COLO668 (cell line): ENCODE results near the gene PLCG1.

ENCODE experiments used
- DNase-seq: peaks from one replicate; lab custom pipeline; 2025; ENCODE audit not compliant: unreplicated experiment; lab: John Stamatoyannopoulos, UW

The PLCG1 gene

GRCh38 chr20:41165001-41165882 lies 27.9 kb downstream of the PLCG1 start:
- DNase-seq, result no peak

GRCh38 chr20:41166201-41167117 lies 29.1 kb downstream of the PLCG1 start:
- DNase-seq, result no peak

GRCh38 chr20:41167118-41167470 lies 29.8 kb downstream of the PLCG1 start:
- no peak for DNase-seq

- DNase-seq, result no peak
Measured at GRCh38 chr20:41167481-41168253, 30.3 kb downstream of the PLCG1 start.

- DNase-seq, result no peak
Measured at GRCh38 chr20:41168281-41169161, 31.2 kb downstream of the PLCG1 start.

- no peak for DNase-seq
Measured at GRCh38 chr20:41169162-41169690, 31.9 kb downstream of the PLCG1 start.

- DNase-seq, result no peak
Measured at GRCh38 chr20:41169791-41170351, 32.5 kb downstream of the PLCG1 start.

GRCh38 chr20:41170386-41171105 lies 33.2 kb downstream of the PLCG1 start:
- no peak for DNase-seq

GRCh38 chr20:41171736-41172295 lies 34.5 kb downstream of the PLCG1 start:
- no peak for DNase-seq

GRCh38 chr20:41172296-41173140 lies 35.2 kb downstream of the PLCG1 start:
- DNase-seq, result no peak

- DNase-seq, result peak; percentile 76
Measured at GRCh38 chr20:41173161-41173721, 35.9 kb downstream of the PLCG1 start.

GRCh38 chr20:41173791-41174341 lies 36.5 kb downstream of the PLCG1 start:
- no peak for DNase-seq

GRCh38 chr20:41174373-41174772 lies 37.0 kb downstream of the PLCG1 start:
- DNase-seq, result no peak

- DNase-seq, result no peak
Measured at GRCh38 chr20:41174782-41175181, 37.4 kb downstream of the PLCG1 start.

- DNase-seq, result no peak
Measured at GRCh38 chr20:41175201-41175651, 37.9 kb downstream of the PLCG1 start.

- no peak for DNase-seq
Measured at GRCh38 chr20:41175727-41176330, 38.5 kb downstream of the PLCG1 start.
